Panc1 (cell line): Measurements from ENCODE around the gene FFAR1. TPM values are rescaled to one million over a fixed set of nuclear protein-coding genes. Genes with fewer than 3 reads are reported as not detected.

ENCODE experiments used
- ATAC-seq: fragments of 200-7000 bp; cut with Tn5 transposase; 2 replicates; pipeline ENCODE4 v1.9.1; 2020; ENCODE audit warnings: mild to moderate bottlenecking, moderate library complexity
- BruUV-seq: library from RNA; stranded (reverse); fragments of 400-500 nt; replicated peaks from 2 replicates; lab custom pipeline; 2021; lab: Mats Ljungman, UMichigan
- CTCF ChIA-PET: fragments of 300-600 bp; sonication (Branson Sonifier 250); formaldehyde crosslinking; loops from one replicate; lab custom pipeline; 2022; ENCODE audit warnings: antibody characterized with exemption; lab: Charles Lee
- POLR2A ChIA-PET: fragments of 300-600 bp; sonication (Branson Sonifier 250); formaldehyde crosslinking; loops from one replicate; lab custom pipeline; 2022; ENCODE audit warnings: antibody characterized with exemption; lab: Charles Lee
- DNase-seq: peaks from one replicate; pipeline ENCODE4 v3.0.0-alpha.2; 2010; ENCODE audit warnings: low read depth, low spot score
- H3K27ac ChIP-seq: 2 replicates; pipeline ENCODE4 v1.5.1; 2011; ENCODE audit warnings: mild to moderate bottlenecking, low read length, inconsistent platforms
- H3K27me3 ChIP-seq: fragments of 200-500 bp; sonication (Bioruptor generic); 2 replicates; pipeline ENCODE4 v1.6.0; 2014; ENCODE audit warnings: low read length, inconsistent platforms; ENCODE audit not compliant: control insufficient read depth, insufficient read depth
- H3K36me3 ChIP-seq: fragments of 200-500 bp; sonication (Bioruptor generic); 2 replicates; pipeline ENCODE4 v1.5.1; 2014; ENCODE audit warnings: inconsistent platforms, mild to moderate bottlenecking, low read length, moderate library complexity; ENCODE audit not compliant: control insufficient read depth, insufficient read depth
- H3K4me1 ChIP-seq: 2 replicates; pipeline ENCODE4 v1.5.1; 2011; ENCODE audit warnings: inconsistent platforms, mild to moderate bottlenecking, low read length, moderate library complexity; ENCODE audit not compliant: control insufficient read depth, insufficient read depth
- H3K4me3 ChIP-seq, 2 experiments: 2 replicates each; pipeline ENCODE4 v1.5.1; 2011 to 2012; ENCODE audit warnings: low read depth in 2 of 2, low read length in 2 of 2, mild to moderate bottlenecking in 2 of 2, inconsistent platforms in 1 of 2, moderate library complexity in 1 of 2
- H3K9me3 ChIP-seq: fragments of 200-500 bp; sonication (Bioruptor generic); 2 replicates; pipeline ENCODE4 v1.5.1; 2014; ENCODE audit warnings: low read depth, mild to moderate bottlenecking, inconsistent platforms, low read length, moderate library complexity; ENCODE audit not compliant: control insufficient read depth, insufficient read depth
- CTCF ChIP-seq: fragments of 450-650 bp; IDR thresholded peaks from 2 replicates; pipeline ENCODE4 v1.5.1; 2017; ENCODE audit warnings: mild to moderate bottlenecking
- POLR2AphosphoS5 ChIP-seq: IDR thresholded peaks from 2 replicates; pipeline ENCODE4 v1.6.1; 2012; ENCODE audit warnings: mild to moderate bottlenecking, low read depth, low read length, moderate library complexity
- REST ChIP-seq, 2 experiments: IDR thresholded peaks; 2 replicates each; pipeline ENCODE4 v1.6.1; 2011 to 2012; ENCODE audit warnings: low read depth in 2 of 2, control low read depth in 1 of 2, low read length in 1 of 2, mild to moderate bottlenecking in 1 of 2, moderate library complexity in 1 of 2; ENCODE audit not compliant: insufficient read depth in 1 of 2
- SIN3A ChIP-seq: IDR thresholded peaks from 2 replicates; pipeline ENCODE4 v1.6.1; 2012; ENCODE audit warnings: low read depth, mild to moderate bottlenecking, low read length, moderate library complexity, borderline replicate concordance; ENCODE audit not compliant: insufficient read depth
- TCF7L2 ChIP-seq: IDR thresholded peaks from 2 replicates; pipeline ENCODE4 v1.6.1; 2011; ENCODE audit warnings: mild to moderate bottlenecking, low read depth, low read length, inconsistent platforms
- in situ Hi-C: cut with HindIII; loops from 2 replicates; pipeline ENCODE4 v1.10.0; 2016; ENCODE audit warnings: low sequenced_read_pairs, low pct_unique_long_range_greater_than_20kb
- intact Hi-C: fragments of 100-400 bp; cut with micrococcal nuclease; formaldehyde crosslinking; loops from one replicate; pipeline ENCODE4 v1.10.0; 2022; ENCODE audit not compliant: unreplicated experiment
- total RNA-seq: library from RNA; stranded (reverse); gene quantifications from one replicate; pipeline ENCODE4 v1.2.1, GENCODE V29; 2021; ENCODE audit not compliant: unreplicated experiment

Gene FFAR1
- total RNA-seq, 1 experiment from 2014 or later, result not detected

- ChIA-PET CTCF (no interaction called here), POLR2A (no interaction called here)
- intact Hi-C loops, result no loop called here
- Histone ChIP-seq H3K9me3 (no peaks in the 10 kb centered on the region), H3K27ac (no peak overlapping the region), H3K4me1 (no peaks in the 10 kb centered on the region), H3K36me3 (no peaks in the 10 kb centered on the region), H3K27me3 (no peaks in the 10 kb centered on the region), H3K4me3 (no peak overlapping the region)
- no peak for ATAC-seq
- in situ Hi-C loops, result no loop called here
- DNase-seq, result no peak
- TF ChIP-seq POLR2AphosphoS5, result no peak
- TF ChIP-seq REST (IDR thresholded peaks at IDR 0.05; ENCODE audit: insufficient read depth in 1 of 2, low read depth in 2 of 2, low read length in 1 of 2), result no peak
- no peak for TF ChIP-seq SIN3A
- no peak for TF ChIP-seq TCF7L2
- TF ChIP-seq CTCF, result no peak
- BruUV-seq, result no TSS peak
These were observed 10.4 kb upstream of the FFAR1 start for GRCh38 chr19:35337097-35337983.

DNA sequence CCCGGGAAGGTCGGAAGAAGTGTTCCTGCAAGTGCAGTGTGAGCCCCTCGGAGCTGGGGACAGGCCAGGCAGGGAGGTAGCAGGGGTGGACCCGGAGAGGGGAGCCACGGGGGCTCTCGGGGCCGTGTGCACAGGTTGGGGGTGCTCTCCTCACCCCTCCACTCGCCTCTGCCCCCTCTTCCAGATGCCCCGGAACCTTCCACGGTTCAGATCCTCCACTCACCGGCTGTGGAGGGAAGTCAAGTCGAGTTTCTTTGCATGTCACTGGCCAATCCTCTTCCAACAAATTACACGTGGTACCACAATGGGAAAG, 9.8 kb upstream of the FFAR1 start:
- ChIA-PET POLR2A (no interaction called here), CTCF (no interaction called here)
- Histone ChIP-seq H3K4me3 (no peak overlapping the region), H3K9me3 (no peaks in the 10 kb centered on the region), H3K4me1 (no peaks in the 10 kb centered on the region), H3K27me3 (no peaks in the 10 kb centered on the region), H3K27ac (no peak overlapping the region), H3K36me3 (no peaks in the 10 kb centered on the region)
- intact Hi-C loops, result no loop called here
- no TSS peak for BruUV-seq
- in situ Hi-C loops, result no loop called here
- no peak for TF ChIP-seq POLR2AphosphoS5
- TF ChIP-seq REST (IDR thresholded peaks at IDR 0.05; ENCODE audit: insufficient read depth in 1 of 2, low read depth in 2 of 2, low read length in 1 of 2), result no peak
- no peak for TF ChIP-seq SIN3A
- TF ChIP-seq CTCF, result no peak
- no peak for TF ChIP-seq TCF7L2
- no peak for DNase-seq
- ATAC-seq, result no peak
